ENCODE measurements around the gene CAPZB. TPM values are rescaled to one million over a fixed set of nuclear protein-coding genes. Genes with fewer than 3 reads are reported as not detected.

The CAPZB gene
- total and polyA plus RNA-seq, 2 experiments from 2014 or later, result 86.2 to 278 TPM

DNA sequence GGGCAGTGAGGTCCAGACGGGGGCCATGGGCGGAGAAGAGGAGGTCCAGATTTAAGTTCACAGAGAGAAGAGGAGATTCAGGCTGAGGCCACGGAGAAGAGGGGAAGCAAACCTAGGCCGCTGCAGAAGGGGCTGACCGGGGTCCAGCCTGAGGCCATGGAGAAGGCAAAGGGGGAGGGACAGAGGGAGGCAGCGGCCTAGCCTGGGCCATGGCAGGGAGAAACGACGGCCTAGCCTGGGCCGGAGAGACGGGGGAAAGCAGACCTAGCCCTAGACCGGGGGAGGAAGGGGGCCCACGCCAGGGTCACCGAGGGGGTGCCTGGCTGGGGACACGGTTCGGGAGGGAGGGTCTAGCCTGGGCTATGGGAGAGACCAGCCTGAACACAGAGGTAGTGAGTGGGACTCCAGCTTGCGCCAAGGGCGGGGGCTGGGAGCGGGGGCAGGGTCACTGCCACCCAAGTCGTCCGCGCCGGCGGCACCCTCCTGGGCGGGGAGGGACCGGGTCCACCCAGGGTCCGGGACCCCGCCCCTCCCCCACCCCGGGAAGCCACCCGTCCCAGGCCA is 459 bp downstream of the CAPZB start:
- DNase-seq (ENCODE audit: low read depth in 1 of 2, low spot score in 1 of 2), result peak; percentile 36 to 56
- Histone ChIP-seq H3K9me3 (ENCODE audit: low read depth) (no peaks in the 10 kb centered on the region), H3K4me1 (ENCODE audit: low read depth) (peaks cover 33% of the 10 kb centered on the region), H3K27me3 (no peaks in the 10 kb centered on the region), H3K36me3 (no peaks in the 10 kb centered on the region), H3K27ac (peak overlapping the region; percentile 100), H3K4me3 (peak overlapping the region; percentile 100)
- TF ChIP-seq, protein P1, sequence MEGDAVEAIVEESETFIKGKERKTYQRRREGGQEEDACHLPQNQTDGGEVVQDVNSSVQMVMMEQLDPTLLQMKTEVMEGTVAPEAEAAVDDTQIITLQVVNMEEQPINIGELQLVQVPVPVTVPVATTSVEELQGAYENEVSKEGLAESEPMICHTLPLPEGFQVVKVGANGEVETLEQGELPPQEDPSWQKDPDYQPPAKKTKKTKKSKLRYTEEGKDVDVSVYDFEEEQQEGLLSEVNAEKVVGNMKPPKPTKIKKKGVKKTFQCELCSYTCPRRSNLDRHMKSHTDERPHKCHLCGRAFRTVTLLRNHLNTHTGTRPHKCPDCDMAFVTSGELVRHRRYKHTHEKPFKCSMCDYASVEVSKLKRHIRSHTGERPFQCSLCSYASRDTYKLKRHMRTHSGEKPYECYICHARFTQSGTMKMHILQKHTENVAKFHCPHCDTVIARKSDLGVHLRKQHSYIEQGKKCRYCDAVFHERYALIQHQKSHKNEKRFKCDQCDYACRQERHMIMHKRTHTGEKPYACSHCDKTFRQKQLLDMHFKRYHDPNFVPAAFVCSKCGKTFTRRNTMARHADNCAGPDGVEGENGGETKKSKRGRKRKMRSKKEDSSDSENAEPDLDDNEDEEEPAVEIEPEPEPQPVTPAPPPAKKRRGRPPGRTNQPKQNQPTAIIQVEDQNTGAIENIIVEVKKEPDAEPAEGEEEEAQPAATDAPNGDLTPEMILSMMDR (IDR thresholded peaks at IDR 0.05; ENCODE audit: low read depth, low read length), result no peak

DNA sequence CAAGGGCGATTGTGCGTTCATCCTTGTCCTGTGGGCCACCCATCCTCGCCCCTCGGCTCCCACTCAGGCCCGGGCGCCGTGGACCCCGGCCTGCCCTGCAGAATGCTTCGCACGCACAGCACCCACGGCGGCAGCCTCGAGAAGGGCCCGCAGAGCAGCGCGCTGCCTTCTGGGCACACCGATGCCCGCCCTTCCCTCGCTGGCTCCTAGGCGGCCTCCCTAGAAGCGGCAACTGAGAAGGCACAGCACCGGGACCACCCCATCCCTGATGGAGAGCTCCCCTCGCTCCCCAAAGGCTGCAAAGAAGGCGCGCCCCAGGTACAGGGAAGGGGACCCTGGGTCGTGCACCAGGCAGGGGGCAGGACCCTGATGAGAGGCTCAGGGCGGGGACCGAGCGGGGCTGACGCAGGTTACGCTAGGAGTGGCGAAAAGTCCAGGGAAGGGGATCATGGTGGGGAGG is 971 bp downstream of the CAPZB start:
- no peaks in the 10 kb centered on the region for H3K36me3 ChIP-seq
- H3K9me3 ChIP-seq (ENCODE audit: low read depth), result no peaks in the 10 kb centered on the region
- H3K4me1 ChIP-seq (ENCODE audit: low read depth), result peaks cover 39% of the 10 kb centered on the region
- peak overlapping the region; percentile 100 for H3K4me3 ChIP-seq
- H3K27ac ChIP-seq, result peak overlapping the region; percentile 100
- no peaks in the 10 kb centered on the region for H3K27me3 ChIP-seq
- TF ChIP-seq, protein P1 (IDR thresholded peaks at IDR 0.05; ENCODE audit: low read depth, low read length), result no peak
- no peak for DNase-seq (ENCODE audit: low read depth in 1 of 2, low spot score in 1 of 2)

DNA sequence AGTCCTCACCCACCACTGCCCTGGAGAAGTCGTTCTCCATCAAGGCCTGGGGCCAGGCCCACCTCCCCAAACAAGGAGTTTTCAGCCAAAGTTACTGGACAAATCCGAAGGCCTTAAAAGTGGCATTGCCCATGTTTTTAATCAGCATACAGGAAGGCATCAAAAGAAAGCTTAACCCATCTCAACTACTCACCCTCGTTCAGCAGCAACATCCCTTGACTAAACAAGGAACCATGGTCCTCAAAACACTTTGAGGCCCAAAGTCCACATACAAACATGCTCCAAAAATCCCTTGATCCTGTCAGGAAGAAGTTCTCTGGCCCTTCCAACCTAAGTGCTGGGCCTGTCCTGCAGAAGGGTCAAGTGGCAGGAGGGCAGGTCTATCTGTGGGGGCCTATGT is 1.6 kb downstream of the CAPZB start:
- Histone ChIP-seq H3K9me3 (ENCODE audit: low read depth) (no peaks in the 10 kb centered on the region), H3K27ac (no peak overlapping the region), H3K27me3 (no peaks in the 10 kb centered on the region), H3K4me1 (ENCODE audit: low read depth) (peaks cover 44% of the 10 kb centered on the region), H3K4me3 (peak overlapping the region; percentile 100), H3K36me3 (no peaks in the 10 kb centered on the region)
- DNase-seq (ENCODE audit: low read depth in 1 of 2, low spot score in 1 of 2), result no peak
- TF ChIP-seq, protein P1 (IDR thresholded peaks at IDR 0.05; ENCODE audit: low read depth, low read length), result no peak

DNA sequence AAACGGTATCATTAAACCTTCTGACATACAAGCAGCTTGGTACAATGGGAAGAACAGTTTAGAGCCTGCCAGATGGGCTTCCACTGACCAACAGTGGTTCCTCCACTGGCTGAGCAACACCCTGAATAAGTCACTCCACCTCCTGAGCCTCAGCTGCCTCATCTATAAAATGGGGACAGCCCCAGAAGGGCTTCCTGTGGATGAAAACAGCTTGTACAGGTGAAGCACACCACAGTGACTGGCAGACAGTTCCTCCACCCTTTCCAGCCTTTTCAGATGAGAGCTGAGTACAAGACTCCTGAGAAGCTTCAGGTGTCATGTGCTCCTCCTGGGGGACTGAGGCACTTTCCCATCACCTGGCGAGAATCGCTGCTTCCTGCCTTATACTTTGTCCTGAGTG is 2.1 kb downstream of the CAPZB start:
- Histone ChIP-seq H3K27me3 (no peaks in the 10 kb centered on the region), H3K36me3 (no peaks in the 10 kb centered on the region), H3K27ac (no peak overlapping the region), H3K9me3 (ENCODE audit: low read depth) (no peaks in the 10 kb centered on the region), H3K4me1 (ENCODE audit: low read depth) (peaks cover 44% of the 10 kb centered on the region), H3K4me3 (no peak overlapping the region)
- TF ChIP-seq, protein P1 (IDR thresholded peaks at IDR 0.05; ENCODE audit: low read depth, low read length), result no peak
- DNase-seq (ENCODE audit: low read depth in 1 of 2, low spot score in 1 of 2), result no peak

DNA sequence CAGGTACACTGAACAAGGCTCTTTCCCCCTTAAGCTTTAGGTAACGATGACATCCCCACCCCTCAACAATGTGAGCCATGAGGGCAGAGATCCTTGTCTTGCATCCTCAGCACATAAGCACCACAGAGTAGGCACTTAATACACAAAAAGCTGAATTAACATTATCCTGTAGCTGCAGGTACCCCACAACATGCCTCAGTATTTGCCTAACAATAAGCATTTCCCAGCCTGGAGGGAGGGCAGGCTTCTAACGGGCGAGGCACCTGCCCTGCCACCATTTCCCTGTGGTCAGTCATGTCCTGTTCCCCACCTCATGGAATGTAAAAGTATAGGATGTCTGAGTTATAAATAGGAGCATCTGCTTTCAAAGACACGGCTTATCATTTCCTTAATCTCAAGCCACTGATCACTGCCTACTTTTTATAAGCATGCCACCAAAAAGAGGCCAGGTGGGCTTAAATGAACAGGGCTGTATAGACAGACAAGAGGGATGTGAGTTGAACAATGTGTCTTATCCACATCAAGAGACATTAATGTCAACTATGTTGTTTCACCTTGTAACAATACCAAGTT is 3.4 kb downstream of the CAPZB start:
- TF ChIP-seq, protein P1 (IDR thresholded peaks at IDR 0.05; ENCODE audit: low read depth, low read length), result no peak
- H3K27ac ChIP-seq, result no peak overlapping the region
- H3K27me3 ChIP-seq, result no peaks in the 10 kb centered on the region
- H3K4me1 ChIP-seq (ENCODE audit: low read depth), result peaks cover 44% of the 10 kb centered on the region
- no peaks in the 10 kb centered on the region for H3K36me3 ChIP-seq
- DNase-seq (ENCODE audit: low read depth in 1 of 2, low spot score in 1 of 2), result no peak
- H3K9me3 ChIP-seq (ENCODE audit: low read depth), result no peaks in the 10 kb centered on the region
- H3K4me3 ChIP-seq, result no peak overlapping the region
